Measurements from ENCODE around the gene COA1.
"Not testable (repeated sequence)": the region's sequence is repeated elsewhere in the genome, so short reads cannot be mapped to it uniquely, and the experiment has no call there.

COA1 gene

GRCh38 chr7:43616977-43617376 is 112.3 kb downstream of the COA1 start:
- H3K4me1 Mint-ChIP-seq: peaks cover 55% of the 10 kb centered on the region
- no peak for ATAC-seq

GRCh38 chr7:43615558-43616145 is 113.7 kb downstream of the COA1 start:
- H3K27ac Mint-ChIP-seq: peak overlapping the region; percentile 88
- no peaks in the 10 kb centered on the region for H3K9me3 Mint-ChIP-seq
- peaks cover 53% of the 10 kb centered on the region for H3K4me1 Mint-ChIP-seq
- H3K4me3 Mint-ChIP-seq: no peak overlapping the region
- no peaks in the 10 kb centered on the region for H3K27me3 Mint-ChIP-seq
- DNase-seq (no peak), ATAC-seq (no peak)
- H3K36me3 Mint-ChIP-seq (ENCODE audit: low read depth): peaks cover 34% of the 10 kb centered on the region

More at GRCh38 chr7:43616977-43617376, 112.3 kb downstream of the COA1 start:
- H3K27ac Mint-ChIP-seq: no peak overlapping the region
- H3K9me3 Mint-ChIP-seq: no peaks in the 10 kb centered on the region
- no peak for DNase-seq
- H3K4me3 Mint-ChIP-seq: no peak overlapping the region
- no peaks in the 10 kb centered on the region for H3K27me3 Mint-ChIP-seq
- peaks cover 34% of the 10 kb centered on the region for H3K36me3 Mint-ChIP-seq (ENCODE audit: low read depth)

- H3K27ac Mint-ChIP-seq: peak overlapping the region; percentile 90
- H3K4me3 Mint-ChIP-seq: peak overlapping the region; percentile 39
- no peaks in the 10 kb centered on the region for H3K9me3 Mint-ChIP-seq
- DNase-seq (no peak), ATAC-seq (peak; percentile 86)
- peaks cover 52% of the 10 kb centered on the region for H3K36me3 Mint-ChIP-seq (ENCODE audit: low read depth)
- no peaks in the 10 kb centered on the region for H3K27me3 Mint-ChIP-seq
- peaks cover 70% of the 10 kb centered on the region for H3K4me1 Mint-ChIP-seq
Measured at GRCh38 chr7:43612599-43613589, 116.4 kb downstream of the COA1 start.

- Mint-ChIP-seq H3K4me1 (peaks cover 74% of the 10 kb centered on the region), H3K27ac (peak overlapping the region; percentile 90)
Measured at GRCh38 chr7:43612128-43612527, 117.2 kb downstream of the COA1 start.

GRCh38 chr7:43609097-43609496 is 120.2 kb downstream of the COA1 start:
- peaks cover 51% of the 10 kb centered on the region for H3K36me3 Mint-ChIP-seq (ENCODE audit: low read depth)
- H3K4me1 Mint-ChIP-seq: peaks cover 79% of the 10 kb centered on the region
- peaks cover 9% of the 10 kb centered on the region for H3K9me3 Mint-ChIP-seq
- no peak for DNase-seq
- H3K27me3 Mint-ChIP-seq: no peaks in the 10 kb centered on the region
- peak overlapping the region; percentile 7 for H3K27ac Mint-ChIP-seq
- no peak overlapping the region for H3K4me3 Mint-ChIP-seq
- ATAC-seq: no peak

More at GRCh38 chr7:43612128-43612527, 117.2 kb downstream of the COA1 start:
- peak overlapping the region; percentile 21 for H3K4me3 Mint-ChIP-seq
- peaks cover 52% of the 10 kb centered on the region for H3K36me3 Mint-ChIP-seq (ENCODE audit: low read depth)
- no peak for DNase-seq
- peak; percentile 66 for ATAC-seq
- H3K27me3 Mint-ChIP-seq: no peaks in the 10 kb centered on the region
- no peaks in the 10 kb centered on the region for H3K9me3 Mint-ChIP-seq

GRCh38 chr7:43604251-43604650 is 125.1 kb downstream of the COA1 start:
- Mint-ChIP-seq H3K36me3 (ENCODE audit: low read depth) (peaks cover 37% of the 10 kb centered on the region), H3K9me3 (peaks cover 9% of the 10 kb centered on the region), H3K27ac (peak overlapping the region; percentile 71), H3K4me3 (no peak overlapping the region), H3K27me3 (no peaks in the 10 kb centered on the region), H3K4me1 (peaks cover 56% of the 10 kb centered on the region)
- DNase-seq: no peak
- no peak for ATAC-seq

GRCh38 chr7:43602256-43602655 is 127.1 kb downstream of the COA1 start:
- ATAC-seq (no peak), DNase-seq (no peak)
- Mint-ChIP-seq H3K36me3 (ENCODE audit: low read depth) (peaks cover 38% of the 10 kb centered on the region), H3K4me1 (peaks cover 54% of the 10 kb centered on the region), H3K27me3 (no peaks in the 10 kb centered on the region), H3K4me3 (no peak overlapping the region), H3K9me3 (peaks cover 9% of the 10 kb centered on the region), H3K27ac (no peak overlapping the region)

GRCh38 chr7:43600056-43600455 is 129.3 kb downstream of the COA1 start:
- H3K27me3 Mint-ChIP-seq: no peaks in the 10 kb centered on the region
- DNase-seq (no peak), ATAC-seq (no peak)
- H3K4me1 Mint-ChIP-seq: peaks cover 54% of the 10 kb centered on the region
- no peak overlapping the region for H3K4me3 Mint-ChIP-seq
- peaks cover 37% of the 10 kb centered on the region for H3K36me3 Mint-ChIP-seq (ENCODE audit: low read depth)
- H3K27ac Mint-ChIP-seq: peak overlapping the region; percentile 4
- H3K9me3 Mint-ChIP-seq: peaks cover 9% of the 10 kb centered on the region

- not testable (repeated sequence) for ATAC-seq, H3K9me3 Mint-ChIP-seq, H3K27ac Mint-ChIP-seq, DNase-seq, H3K4me3 Mint-ChIP-seq, H3K27me3 Mint-ChIP-seq
- Mint-ChIP-seq H3K4me1 (peaks cover 78% of the 10 kb centered on the region), H3K36me3 (ENCODE audit: low read depth) (peaks cover 29% of the 10 kb centered on the region)
Measured at GRCh38 chr7:43596426-43596825, 132.9 kb downstream of the COA1 start.

GRCh38 chr7:43594020-43594419 is 135.3 kb downstream of the COA1 start:
- Mint-ChIP-seq H3K4me1 (peaks cover 86% of the 10 kb centered on the region), H3K36me3 (ENCODE audit: low read depth) (peaks cover 17% of the 10 kb centered on the region), H3K27me3 (no peaks in the 10 kb centered on the region), H3K9me3 (no peaks in the 10 kb centered on the region), H3K27ac (peak overlapping the region; percentile 82), H3K4me3 (peak overlapping the region; percentile 46)
- ATAC-seq: no peak
- DNase-seq: no peak

GRCh38 chr7:43593010-43593409 is 136.3 kb downstream of the COA1 start:
- peak overlapping the region; percentile 61 for H3K27ac Mint-ChIP-seq
- H3K4me1 Mint-ChIP-seq: peaks cover 86% of the 10 kb centered on the region

GRCh38 chr7:43592326-43592725 is 137.0 kb downstream of the COA1 start:
- H3K36me3 Mint-ChIP-seq (ENCODE audit: low read depth): peaks cover 9% of the 10 kb centered on the region
- DNase-seq (no peak), ATAC-seq (no peak)
- peaks cover 89% of the 10 kb centered on the region for H3K4me1 Mint-ChIP-seq
- peak overlapping the region; percentile 61 for H3K4me3 Mint-ChIP-seq
- no peaks in the 10 kb centered on the region for H3K9me3 Mint-ChIP-seq
- peak overlapping the region; percentile 87 for H3K27ac Mint-ChIP-seq
- no peaks in the 10 kb centered on the region for H3K27me3 Mint-ChIP-seq

More at GRCh38 chr7:43593010-43593409, 136.3 kb downstream of the COA1 start:
- DNase-seq: no peak
- H3K4me3 Mint-ChIP-seq: peak overlapping the region; percentile 35
- no peaks in the 10 kb centered on the region for H3K9me3 Mint-ChIP-seq
- H3K36me3 Mint-ChIP-seq (ENCODE audit: low read depth): peaks cover 11% of the 10 kb centered on the region
- no peak for ATAC-seq
- no peaks in the 10 kb centered on the region for H3K27me3 Mint-ChIP-seq

- DNase-seq (no peak), ATAC-seq (peak; percentile 41)
- Mint-ChIP-seq H3K4me3 (peak overlapping the region; percentile 61), H3K27me3 (no peaks in the 10 kb centered on the region), H3K36me3 (ENCODE audit: low read depth) (peaks cover 6% of the 10 kb centered on the region), H3K27ac (peak overlapping the region; percentile 87), H3K4me1 (peaks cover 91% of the 10 kb centered on the region), H3K9me3 (no peaks in the 10 kb centered on the region)
Measured at GRCh38 chr7:43591558-43592180, 137.7 kb downstream of the COA1 start.

- peak; percentile 83 for ATAC-seq
- peak; percentile 34 for DNase-seq
- Mint-ChIP-seq H3K27ac (peak overlapping the region; percentile 87), H3K4me1 (peaks cover 93% of the 10 kb centered on the region), H3K9me3 (no peaks in the 10 kb centered on the region), H3K36me3 (ENCODE audit: low read depth) (peaks cover 4% of the 10 kb centered on the region), H3K4me3 (peak overlapping the region; percentile 61), H3K27me3 (no peaks in the 10 kb centered on the region)
Measured at GRCh38 chr7:43590862-43591557, 138.3 kb downstream of the COA1 start.

Data from activated naive CD8-positive, alpha-beta T cell treated with anti-CD3 and anti-CD28 coated beads, Interleukin-2, amount 50 U/mL, for 24 hours (primary cell).